ENCODE measurements around the gene RBL1. TPM values are rescaled to one million over a fixed set of nuclear protein-coding genes. Genes with fewer than 3 reads are reported as not detected.
A peak's percentile ranks its signal among the peaks of the same experiment; 100 is the strongest.

The RBL1 gene
- total RNA-seq, 1 donor from 2014 or later: 3.2 TPM

GRCh38 chr20:36988494-36988966 lies 107.3 kb downstream of the RBL1 start:
- FAIRE-seq (no peak), DNase-seq (ENCODE audit: low read depth) (peak; percentile 35)
- Histone ChIP-seq H3K27me3 (ENCODE audit: control insufficient read depth, insufficient read depth, low read length) (no peaks in the 10 kb centered on the region), H3K4me3 (ENCODE audit: low read depth, low read length) (no peak overlapping the region), H3K36me3 (ENCODE audit: control insufficient read depth, insufficient read depth, low read length) (no peaks in the 10 kb centered on the region)
- no peak for TF ChIP-seq CTCF (IDR thresholded peaks at IDR 0.05; ENCODE audit: insufficient read depth, low read length, severe bottlenecking)

- DNase-seq (ENCODE audit: low read depth) (no peak), FAIRE-seq (no peak)
- no peak overlapping the region for H3K4me3 ChIP-seq (ENCODE audit: low read depth, low read length)
- H3K27me3 ChIP-seq (ENCODE audit: control insufficient read depth, insufficient read depth, low read length): no peaks in the 10 kb centered on the region
- H3K36me3 ChIP-seq (ENCODE audit: control insufficient read depth, insufficient read depth, low read length): no peaks in the 10 kb centered on the region
- no peak for TF ChIP-seq CTCF (IDR thresholded peaks at IDR 0.05; ENCODE audit: insufficient read depth, low read length, severe bottlenecking)
These were observed 111.5 kb downstream of the RBL1 start for GRCh38 chr20:36984257-36984638.

- no peak for TF ChIP-seq CTCF (IDR thresholded peaks at IDR 0.05; ENCODE audit: insufficient read depth, low read length, severe bottlenecking)
- DNase-seq (ENCODE audit: low read depth) (no peak), FAIRE-seq (no peak)
- Histone ChIP-seq H3K36me3 (ENCODE audit: control insufficient read depth, insufficient read depth, low read length) (no peaks in the 10 kb centered on the region), H3K4me3 (ENCODE audit: low read depth, low read length) (no peak overlapping the region), H3K27me3 (ENCODE audit: control insufficient read depth, insufficient read depth, low read length) (no peaks in the 10 kb centered on the region)
These were observed 120.5 kb downstream of the RBL1 start for GRCh38 chr20:36975099-36975818.

GRCh38 chr20:36974660-36975059 lies 121.1 kb downstream of the RBL1 start:
- no peaks in the 10 kb centered on the region for H3K36me3 ChIP-seq (ENCODE audit: control insufficient read depth, insufficient read depth, low read length)
- no peak overlapping the region for H3K4me3 ChIP-seq (ENCODE audit: low read depth, low read length)
- DNase-seq (ENCODE audit: low read depth) (no peak), FAIRE-seq (no peak)
- no peak for TF ChIP-seq CTCF (IDR thresholded peaks at IDR 0.05; ENCODE audit: insufficient read depth, low read length, severe bottlenecking)
- H3K27me3 ChIP-seq (ENCODE audit: control insufficient read depth, insufficient read depth, low read length): no peaks in the 10 kb centered on the region

GRCh38 chr20:36971103-36971502 lies 124.7 kb downstream of the RBL1 start:
- Histone ChIP-seq H3K27me3 (ENCODE audit: control insufficient read depth, insufficient read depth, low read length) (no peaks in the 10 kb centered on the region), H3K36me3 (ENCODE audit: control insufficient read depth, insufficient read depth, low read length) (no peaks in the 10 kb centered on the region), H3K4me3 (ENCODE audit: low read depth, low read length) (no peak overlapping the region)
- TF ChIP-seq CTCF (IDR thresholded peaks at IDR 0.05; ENCODE audit: insufficient read depth, low read length, severe bottlenecking): no peak
- FAIRE-seq (no peak), DNase-seq (ENCODE audit: low read depth) (no peak)
